Measurements from ENCODE around the gene GPX8. TPM values are rescaled to one million over a fixed set of nuclear protein-coding genes. Genes with fewer than 3 reads are reported as not detected.

The GPX8 gene
- total RNA-seq, 1 experiment from 2014 or later, result 37.9 TPM

- Histone ChIP-seq H3K18ac (ENCODE audit: insufficient read length, low read depth, low read length) (no peak overlapping the region), H3K4ac (ENCODE audit: low read depth, low read length) (no peak overlapping the region), H2BK5ac (ENCODE audit: insufficient read length, low read length) (no peak overlapping the region), H3K4me1 (ENCODE audit: insufficient read depth, low read length) (no peaks in the 10 kb centered on the region), H4K5ac (ENCODE audit: insufficient read length, low read depth, low read length) (no peak overlapping the region), H3K9ac (ENCODE audit: extremely low read depth, insufficient read length, low read length) (no peak overlapping the region), H4K91ac (ENCODE audit: insufficient read length, low read depth, low read length) (no peak overlapping the region), H3K79me2 (ENCODE audit: insufficient read depth, low read length) (no peaks in the 10 kb centered on the region), H3K27me3 (ENCODE audit: insufficient read depth, low read length) (no peaks in the 10 kb centered on the region), H3K79me1 (ENCODE audit: insufficient read depth, low read depth, low read length, poor library complexity, severe bottlenecking) (peaks cover 2% of the 10 kb centered on the region), H2AK5ac (ENCODE audit: insufficient read length, low read length) (no peak overlapping the region), H2AFZ (ENCODE audit: low read length) (no peak overlapping the region), H3K23ac (ENCODE audit: insufficient read length, low read depth, low read length) (no peak overlapping the region), H2BK15ac (ENCODE audit: low read depth, low read length) (no peak overlapping the region), H4K8ac (replicated peaks; ENCODE audit: insufficient read length, low read depth, low read length) (no peak overlapping the region), H3K4me2 (ENCODE audit: insufficient read depth, insufficient read length, low read length) (no peak overlapping the region), H3K14ac (ENCODE audit: insufficient read depth, low read length) (no peak overlapping the region), H4K20me1 (ENCODE audit: control insufficient read depth, insufficient read depth, insufficient read length) (no peaks in the 10 kb centered on the region), H3K9me3 (ENCODE audit: control insufficient read depth, low read depth, low read length) (no peaks in the 10 kb centered on the region), H3K23me2 (ENCODE audit: insufficient read length, low read depth, low read length, poor library complexity, severe bottlenecking) (no peaks in the 10 kb centered on the region), H2BK120ac (ENCODE audit: low read depth, low read length, poor library complexity, severe bottlenecking) (no peak overlapping the region), H3K27ac (ENCODE audit: insufficient read length, low read depth, low read length) (no peak overlapping the region), H3K56ac (ENCODE audit: insufficient read length, low read depth, low read length) (no peak overlapping the region), H2BK20ac (ENCODE audit: low read depth, low read length, poor library complexity, severe bottlenecking) (no peak overlapping the region), H2BK12ac (ENCODE audit: insufficient read length, low read depth, low read length) (no peak overlapping the region), H3T11ph (ENCODE audit: low read length) (no peak overlapping the region)
- H3K4me1 Mint-ChIP-seq, result peaks cover 7 to 9% of the 10 kb centered on the region in 2 experiments; a peak in 2 of 4 replicates
- H3K9me3 Mint-ChIP-seq, result no peaks in the 10 kb centered on the region
- H3K27me3 Mint-ChIP-seq (ENCODE audit: low read depth), result no peaks in the 10 kb centered on the region; the same call in 1 of the 2 replicates
- H3K36me3 Mint-ChIP-seq (ENCODE audit: insufficient read depth in 1 of 3, low read depth in 3 of 3), result peaks cover 12 to 41% (median 29%) of the 10 kb centered on the region in 3 experiments; a peak in 6 of 7 replicates
- H3K4me3 Mint-ChIP-seq, result no peak overlapping the region
- no peak for DNase-seq
- no peak overlapping the region for H3K27ac Mint-ChIP-seq
- no CpG with 5 or more reads among the region's 4 CpGs for WGBS (ENCODE audit: extremely low coverage, insufficient read length, low lambda C conversion rate)
- TF ChIP-seq, protein P1, sequence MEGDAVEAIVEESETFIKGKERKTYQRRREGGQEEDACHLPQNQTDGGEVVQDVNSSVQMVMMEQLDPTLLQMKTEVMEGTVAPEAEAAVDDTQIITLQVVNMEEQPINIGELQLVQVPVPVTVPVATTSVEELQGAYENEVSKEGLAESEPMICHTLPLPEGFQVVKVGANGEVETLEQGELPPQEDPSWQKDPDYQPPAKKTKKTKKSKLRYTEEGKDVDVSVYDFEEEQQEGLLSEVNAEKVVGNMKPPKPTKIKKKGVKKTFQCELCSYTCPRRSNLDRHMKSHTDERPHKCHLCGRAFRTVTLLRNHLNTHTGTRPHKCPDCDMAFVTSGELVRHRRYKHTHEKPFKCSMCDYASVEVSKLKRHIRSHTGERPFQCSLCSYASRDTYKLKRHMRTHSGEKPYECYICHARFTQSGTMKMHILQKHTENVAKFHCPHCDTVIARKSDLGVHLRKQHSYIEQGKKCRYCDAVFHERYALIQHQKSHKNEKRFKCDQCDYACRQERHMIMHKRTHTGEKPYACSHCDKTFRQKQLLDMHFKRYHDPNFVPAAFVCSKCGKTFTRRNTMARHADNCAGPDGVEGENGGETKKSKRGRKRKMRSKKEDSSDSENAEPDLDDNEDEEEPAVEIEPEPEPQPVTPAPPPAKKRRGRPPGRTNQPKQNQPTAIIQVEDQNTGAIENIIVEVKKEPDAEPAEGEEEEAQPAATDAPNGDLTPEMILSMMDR (conservative IDR thresholded peaks at IDR 0.05), result no peak
Observed at GRCh38 chr5:55162666-55163065, 2.7 kb downstream of the GPX8 start.

Data from H9 (cell line).